Liver (tissue), 3 donors: ENCODE data around the gene RPS6KA1.

Source experiments
- FOXA1 ChIP-seq: IDR thresholded peaks from 2 replicates; pipeline ENCODE4 v1.6.1; 2016; ENCODE audit warnings: antibody characterized with exemption
- GABPA ChIP-seq, 2 donors: IDR thresholded peaks in 1 of 2; conservative IDR thresholded peaks in 1 of 2; 2 replicates each; pipeline ENCODE4 v1.6.1; 2016; ENCODE audit warnings: antibody characterized with exemption in 2 of 2, mild to moderate bottlenecking in 1 of 2, moderate library complexity in 1 of 2
- JUND ChIP-seq, 2 donors: IDR thresholded peaks; 2 replicates each; pipeline ENCODE4 v1.6.1; 2016; ENCODE audit warnings: antibody characterized with exemption in 2 of 2
- REST ChIP-seq: IDR thresholded peaks from 2 replicates; pipeline ENCODE4 v1.6.1; 2016; ENCODE audit warnings: antibody characterized with exemption, mild to moderate bottlenecking
- TAF1 ChIP-seq: conservative IDR thresholded peaks from 2 replicates; pipeline ENCODE4 v1.6.1; 2016; ENCODE audit warnings: antibody characterized with exemption, mild to moderate bottlenecking
- TF ChIP-seq, protein P1 (sequence below): fragments of 150-350 bp; IDR thresholded peaks from 2 replicates; pipeline ENCODE4 v1.5.1; 2017; ENCODE audit warnings: improper control_type of control experiment, low read depth, low read length; ENCODE audit not compliant: missing input control
- donor health status: healthy.
- donor health status: healthy.

- TF ChIP-seq, protein P1, sequence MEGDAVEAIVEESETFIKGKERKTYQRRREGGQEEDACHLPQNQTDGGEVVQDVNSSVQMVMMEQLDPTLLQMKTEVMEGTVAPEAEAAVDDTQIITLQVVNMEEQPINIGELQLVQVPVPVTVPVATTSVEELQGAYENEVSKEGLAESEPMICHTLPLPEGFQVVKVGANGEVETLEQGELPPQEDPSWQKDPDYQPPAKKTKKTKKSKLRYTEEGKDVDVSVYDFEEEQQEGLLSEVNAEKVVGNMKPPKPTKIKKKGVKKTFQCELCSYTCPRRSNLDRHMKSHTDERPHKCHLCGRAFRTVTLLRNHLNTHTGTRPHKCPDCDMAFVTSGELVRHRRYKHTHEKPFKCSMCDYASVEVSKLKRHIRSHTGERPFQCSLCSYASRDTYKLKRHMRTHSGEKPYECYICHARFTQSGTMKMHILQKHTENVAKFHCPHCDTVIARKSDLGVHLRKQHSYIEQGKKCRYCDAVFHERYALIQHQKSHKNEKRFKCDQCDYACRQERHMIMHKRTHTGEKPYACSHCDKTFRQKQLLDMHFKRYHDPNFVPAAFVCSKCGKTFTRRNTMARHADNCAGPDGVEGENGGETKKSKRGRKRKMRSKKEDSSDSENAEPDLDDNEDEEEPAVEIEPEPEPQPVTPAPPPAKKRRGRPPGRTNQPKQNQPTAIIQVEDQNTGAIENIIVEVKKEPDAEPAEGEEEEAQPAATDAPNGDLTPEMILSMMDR = no peak
- TF ChIP-seq TAF1 (no peak), FOXA1 (no peak), JUND (IDR thresholded peaks at IDR 0.05) (no peak), GABPA (IDR thresholded peaks at IDR 0.05 in 1 of 2, conservative IDR thresholded peaks at IDR 0.05 in 1 of 2) (no peak), REST (no peak)
These were observed 16.4 kb downstream of the RPS6KA1 start for GRCh38 chr1:26545969-26546323.
